GM12878 (cell line): ENCODE measurements around the gene ALG5. TPM values are rescaled to one million over a fixed set of nuclear protein-coding genes. Genes with fewer than 3 reads are reported as not detected.

ENCODE experiments used
- ATAC-seq: fragments of 200-7000 bp; cut with Tn5 transposase; 3 replicates; pipeline ENCODE4 v1.9.1; 2020; ENCODE audit warnings: mild to moderate bottlenecking, moderate library complexity
- BruUV-seq: library from RNA; stranded (reverse); fragments of 400-500 nt; replicated peaks from 2 replicates; lab custom pipeline; 2021; lab: Mats Ljungman, UMichigan
- CTCF ChIA-PET: fragments of 300-600 bp; sonication (Branson Sonifier 250); formaldehyde crosslinking; extraction: SDS; loops from one replicate; lab custom pipeline; 2021; ENCODE audit warnings: inconsistent platforms; lab: Yijun Ruan, JAX
- POLR2A ChIA-PET: fragments of 350-600 bp; formaldehyde crosslinking; extraction: SDS; loops from one replicate; lab custom pipeline; 2021; ENCODE audit warnings: inconsistent platforms; lab: Charles Lee
- RAD21 ChIA-PET: fragments of 300-600 bp; sonication (Branson Sonifier 250); formaldehyde crosslinking; loops from one replicate; lab custom pipeline; 2023; ENCODE audit warnings: antibody characterized with exemption; ENCODE audit not compliant: unreplicated experiment; lab: Charles Lee
- SMC1A ChIA-PET: fragments of 300-600 bp; sonication (Branson Sonifier 250); formaldehyde crosslinking; loops from one replicate; lab custom pipeline; 2023; ENCODE audit not compliant: unreplicated experiment, uncharacterized antibody; lab: Charles Lee
- DNase-seq: peaks from one replicate; pipeline ENCODE4 v3.0.0-alpha.2; 2011; ENCODE audit warnings: low read depth, low spot score
- FAIRE-seq: peaks from 3 replicates; lab custom pipeline; 2011; peaks lifted over from hg19 to GRCh38; lab: Jason Lieb, UNC
- H2AFZ ChIP-seq: 2 replicates; pipeline ENCODE4 v1.6.0; 2011; ENCODE audit warnings: low read depth, low read length, control low read depth; ENCODE audit not compliant: control insufficient read depth
- H3K27ac ChIP-seq: 2 replicates; pipeline ENCODE4 v1.5.1; 2011; ENCODE audit warnings: control low read depth; ENCODE audit not compliant: control insufficient read depth, insufficient read depth
- H3K27me3 ChIP-seq, 2 experiments: replicated peaks in 1 of 2; 2 replicates each; pipeline versions ENCODE4 v1.6.0 to v1.6.1; 2011; ENCODE audit warnings: low read length in 1 of 2; ENCODE audit not compliant: control insufficient read depth in 2 of 2, insufficient read depth in 2 of 2
- H3K36me3 ChIP-seq, 2 experiments: 2 replicates each; pipeline ENCODE4 v1.5.1; 2011; ENCODE audit warnings: low read length in 1 of 2; ENCODE audit not compliant: control insufficient read depth in 2 of 2, insufficient read depth in 2 of 2
- H3K4me1 ChIP-seq: 2 replicates; pipeline ENCODE4 v1.6.1; 2011; ENCODE audit warnings: mild to moderate bottlenecking, low read length, moderate library complexity, mixed read lengths; ENCODE audit not compliant: control insufficient read depth, insufficient read depth
- H3K4me2 ChIP-seq: 2 replicates; pipeline ENCODE4 v1.6.0; 2011; ENCODE audit warnings: control low read depth; ENCODE audit not compliant: control insufficient read depth, insufficient read depth
- H3K4me3 ChIP-seq: fragments of 200-600 bp; sonication (generic); 2 replicates; pipeline ENCODE4 v1.5.1; 2016
- H3K79me2 ChIP-seq: 2 replicates; pipeline ENCODE4 v1.6.0; 2011; ENCODE audit warnings: low read length; ENCODE audit not compliant: control insufficient read depth, insufficient read depth
- H3K9ac ChIP-seq: 2 replicates; pipeline ENCODE4 v1.8.0; 2011; ENCODE audit warnings: low read length, control low read depth, mixed read lengths; ENCODE audit not compliant: control insufficient read depth, insufficient read depth
- H3K9me3 ChIP-seq: replicated peaks from 3 replicates; pipeline ENCODE4 v1.5.1; 2011; ENCODE audit warnings: mild to moderate bottlenecking, low read length; ENCODE audit not compliant: control insufficient read depth, insufficient read depth
- H4K20me1 ChIP-seq: 2 replicates; pipeline ENCODE4 v1.6.0; 2011; ENCODE audit not compliant: control insufficient read depth, insufficient read depth
- JUND ChIP-seq: IDR thresholded peaks from 2 replicates; pipeline ENCODE4 v1.6.1; 2012; ENCODE audit warnings: low read depth, mild to moderate bottlenecking, low read length, improper control_type of control experiment, moderate library complexity
- MLLT1 ChIP-seq: fragments of 450-650 bp; IDR thresholded peaks from 2 replicates; pipeline ENCODE4 v1.6.1; 2016; ENCODE audit warnings: mild to moderate bottlenecking
- SKIL ChIP-seq: fragments of 450-650 bp; IDR thresholded peaks from 2 replicates; pipeline ENCODE4 v1.6.1; 2017; ENCODE audit warnings: mild to moderate bottlenecking, low read depth, inconsistent platforms; ENCODE audit not compliant: poor library complexity, severe bottlenecking
- SRF ChIP-seq, 2 experiments: IDR thresholded peaks; 2 replicates each; pipeline ENCODE4 v1.6.1; 2011; ENCODE audit warnings: low read depth in 2 of 2, low read length in 2 of 2, mild to moderate bottlenecking in 1 of 2, moderate library complexity in 1 of 2
- TAF1 ChIP-seq: IDR thresholded peaks from 2 replicates; pipeline ENCODE4 v1.6.1; 2011; ENCODE audit warnings: mild to moderate bottlenecking, low read depth, low read length, borderline replicate concordance
- USF1 ChIP-seq: IDR thresholded peaks from 2 replicates; pipeline ENCODE4 v1.6.1; 2011; ENCODE audit warnings: borderline replicate concordance, low read depth, mild to moderate bottlenecking, moderate library complexity, mixed read lengths, low read length; ENCODE audit not compliant: insufficient read depth; ENCODE audit errors: extremely low read length
- WGBS: methylation state at CpG from one replicate; pipeline ENCODE4 v1.1.6; 2016; ENCODE audit warnings: low lambda C conversion rate; ENCODE audit not compliant: insufficient replicate concordance, insufficient coverage; ENCODE audit errors: missing lambda C conversion rate; 5-methylcytosine and 5-hydroxymethylcytosine counted together
- in situ Hi-C: fragments of 300-500 bp; cut with MboI; formaldehyde crosslinking; loops from 9 replicates; pipeline ENCODE4 v1.14.3; 2018; ENCODE audit warnings: mixed read lengths
- intact Hi-C: fragments of 100-400 bp; cut with micrococcal nuclease; formaldehyde crosslinking; loops from one replicate; pipeline ENCODE4 v1.14.2; 2022; ENCODE audit not compliant: unreplicated experiment
- polyA plus RNA-seq, 11 experiments: library from polyadenylated mRNA; depleted of rRNA in 4 of 11; unstranded in 6 of 11; stranded (reverse) in 5 of 11; fragments of >200 nt; fragmentation: Nextera tagmentation in 4 of 11; fragmentation: Illumina TruSeq in 1 of 11; extraction: Ambion mirVana in 4 of 11; extraction: Trizol in 1 of 11; gene quantifications; 1 replicate in 1 of 11; 2 replicates in 10 of 11; pipeline versions ENCODE4 v1.2.1 to v1.2.3, GENCODE V29; 2011 to 2016; ENCODE audit warnings: inconsistent platforms in 2 of 11, missing spikeins in 2 of 11, low read depth in 1 of 11
- total RNA-seq, 4 experiments: library from RNA; depleted of rRNA in 3 of 4; stranded (reverse); fragments of >200 nt in 3 of 4; fragmentation: Illumina TruSeq in 1 of 4; extraction: Trizol in 1 of 4; gene quantifications; 2 replicates each; pipeline versions ENCODE4 v1.2.1 to v1.2.3, GENCODE V29; 2013 to 2021

The ALG5 gene
- total and polyA plus RNA-seq, 10 of the 15 experiments (the other 5 are each of a cell fraction or from before 2014, with no cell fraction given), result 23.9 to 82.2 (median 42.5) TPM

- FAIRE-seq (no peak), ATAC-seq (no peak), DNase-seq (no peak)
- 84% methylated on average over 6 of the region's 6 CpGs for WGBS
- TSS peak; percentile 47 for BruUV-seq
- intact Hi-C loops, result loop anchor here (2.0 to 5.0 kb wide), 2 partner anchors 71 to 651 kb away; partner anchors contain the start of gene SPART
- in situ Hi-C loops, result no loop called here
- H3K27ac ChIP-seq, result peak overlapping the region; percentile 92
- no peaks in the 10 kb centered on the region for H3K27me3 ChIP-seq
- peak overlapping the region; percentile 86 for H3K9ac ChIP-seq
- ChIA-PET SMC1A (interaction anchor here (0.7 to 1.6 kb wide), 4 partner anchors 8 to 68 kb away, joined by 3 to 4 read pairs (median 4); no protein-coding TSS in a partner anchor), POLR2A (interaction anchor here (0.5 to 1.5 kb wide), 2 partner anchors 8 to 20 kb away, joined by 4 to 7 read pairs; no protein-coding TSS in a partner anchor), RAD21 (no interaction called here), CTCF (interaction anchor here (1.0 to 1.9 kb wide), 6 partner anchors 16 to 651 kb away, joined by 3 to 8 read pairs (median 4); no protein-coding TSS in a partner anchor)
- peaks cover 4% of the 10 kb centered on the region; the same call in 1 of the 2 replicates for H3K4me1 ChIP-seq
- H2AFZ ChIP-seq, result no peak overlapping the region
- peaks cover 3 to 12% of the 10 kb centered on the region in 2 experiments for H3K36me3 ChIP-seq
- peak overlapping the region; percentile 100 for H3K4me3 ChIP-seq
- peaks cover 50% of the 10 kb centered on the region for H3K79me2 ChIP-seq
- no peaks in the 10 kb centered on the region for H3K9me3 ChIP-seq
- peak overlapping the region; percentile 83 for H3K4me2 ChIP-seq
- no peaks in the 10 kb centered on the region for H4K20me1 ChIP-seq
- no peak for TF ChIP-seq SRF (IDR thresholded peaks at IDR 0.05; ENCODE audit: low read depth in 2 of 2, low read length in 2 of 2)
- no peak for TF ChIP-seq USF1
- no peak for TF ChIP-seq MLLT1
- no peak for TF ChIP-seq JUND
- TF ChIP-seq SKIL, result no peak
- no peak for TF ChIP-seq TAF1
Measured at GRCh38 chr13:36997716-36998427, 1.3 kb downstream of the ALG5 start.
